Measurements from ENCODE around the gene APLF.
"Not testable (repeated sequence)": the region's sequence is repeated elsewhere in the genome, so short reads cannot be mapped to it uniquely, and the experiment has no call there.

APLF gene

GRCh38 chr2:68579689-68580088 is 112.3 kb downstream of the APLF start:
- no peak for DNase-seq (ENCODE audit: low read depth in 2 of 2)

- DNase-seq (ENCODE audit: low read depth in 2 of 2): no peak
Observed at GRCh38 chr2:68588589-68588988, 121.2 kb downstream of the APLF start.

- no peak for DNase-seq (ENCODE audit: low read depth in 2 of 2)
Observed at GRCh38 chr2:68589963-68590362, 122.6 kb downstream of the APLF start.

- DNase-seq (ENCODE audit: low read depth in 2 of 2): no peak
Observed at GRCh38 chr2:68590702-68591101, 123.3 kb downstream of the APLF start.

GRCh38 chr2:68591225-68591624 is 123.8 kb downstream of the APLF start:
- no peak for DNase-seq (ENCODE audit: low read depth in 2 of 2)

GRCh38 chr2:68594041-68594440 is 126.7 kb downstream of the APLF start:
- DNase-seq (ENCODE audit: low read depth in 2 of 2): no peak

GRCh38 chr2:68594674-68595492 is 127.5 kb downstream of the APLF start:
- DNase-seq (ENCODE audit: low read depth in 2 of 2): peak; percentile 39

- not testable (repeated sequence) for DNase-seq (ENCODE audit: low read depth in 2 of 2)
Observed at GRCh38 chr2:68595493-68595785, 128.1 kb downstream of the APLF start.

GRCh38 chr2:68600495-68600894 is 133.1 kb downstream of the APLF start:
- not testable (repeated sequence) for DNase-seq (ENCODE audit: low read depth in 2 of 2)

GRCh38 chr2:68603059-68603458 is 135.7 kb downstream of the APLF start:
- DNase-seq (ENCODE audit: low read depth in 2 of 2): no peak

GRCh38 chr2:68604077-68604476 is 136.7 kb downstream of the APLF start:
- no peak for DNase-seq (ENCODE audit: low read depth in 2 of 2)

GRCh38 chr2:68605939-68606338 is 138.6 kb downstream of the APLF start:
- DNase-seq (ENCODE audit: low read depth in 2 of 2): no peak

GRCh38 chr2:68606759-68607158 is 139.4 kb downstream of the APLF start:
- no peak for DNase-seq (ENCODE audit: low read depth in 2 of 2)

- DNase-seq (ENCODE audit: low read depth in 2 of 2): no peak
Observed at GRCh38 chr2:68607837-68608236, 140.5 kb downstream of the APLF start.

GRCh38 chr2:68612765-68613519 is 145.6 kb downstream of the APLF start:
- DNase-seq (ENCODE audit: low read depth in 2 of 2): no peak

GRCh38 chr2:68620772-68621171 is 153.4 kb downstream of the APLF start:
- no peak for DNase-seq (ENCODE audit: low read depth in 2 of 2)

GRCh38 chr2:68623820-68624219 is 156.4 kb downstream of the APLF start:
- no peak for DNase-seq (ENCODE audit: low read depth in 2 of 2)

GRCh38 chr2:68627615-68628014 is 160.2 kb downstream of the APLF start:
- DNase-seq (ENCODE audit: low read depth in 2 of 2): no peak
